ENCODE data around the gene PLEKHA8.
A peak's percentile ranks its signal among the peaks of the same experiment; 100 is the strongest.

The PLEKHA8 gene, protein sequence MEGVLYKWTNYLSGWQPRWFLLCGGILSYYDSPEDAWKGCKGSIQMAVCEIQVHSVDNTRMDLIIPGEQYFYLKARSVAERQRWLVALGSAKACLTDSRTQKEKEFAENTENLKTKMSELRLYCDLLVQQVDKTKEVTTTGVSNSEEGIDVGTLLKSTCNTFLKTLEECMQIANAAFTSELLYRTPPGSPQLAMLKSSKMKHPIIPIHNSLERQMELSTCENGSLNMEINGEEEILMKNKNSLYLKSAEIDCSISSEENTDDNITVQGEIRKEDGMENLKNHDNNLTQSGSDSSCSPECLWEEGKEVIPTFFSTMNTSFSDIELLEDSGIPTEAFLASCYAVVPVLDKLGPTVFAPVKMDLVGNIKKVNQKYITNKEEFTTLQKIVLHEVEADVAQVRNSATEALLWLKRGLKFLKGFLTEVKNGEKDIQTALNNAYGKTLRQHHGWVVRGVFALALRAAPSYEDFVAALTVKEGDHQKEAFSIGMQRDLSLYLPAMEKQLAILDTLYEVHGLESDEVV

DNA sequence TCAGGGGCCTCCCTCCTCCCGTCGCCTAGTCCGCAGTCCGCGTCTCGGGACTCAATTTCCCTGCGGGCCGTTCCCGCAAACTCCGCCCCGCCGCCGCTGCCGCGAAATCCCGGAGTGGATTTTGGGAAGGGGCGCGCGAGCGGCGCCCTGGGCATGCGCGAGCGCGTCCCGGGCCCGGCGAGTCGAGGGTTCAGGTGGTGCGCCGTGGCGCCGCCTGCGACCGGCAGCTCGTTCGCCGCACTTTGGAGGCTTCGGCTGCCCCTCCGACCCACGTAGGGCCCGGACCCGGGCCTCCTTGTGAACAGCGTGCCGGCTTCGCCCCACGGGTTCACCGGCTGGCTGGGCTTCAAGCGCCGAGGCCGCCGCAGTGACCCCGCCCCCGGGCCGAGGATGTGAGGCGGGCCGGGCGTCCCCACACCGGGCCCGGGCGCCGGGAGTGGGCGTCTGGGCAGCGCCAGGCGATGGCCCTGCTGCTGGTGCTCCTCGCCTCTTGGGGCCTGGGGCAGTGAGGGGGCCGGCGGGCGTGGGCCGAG is at the start of gene PLEKHA8:
PLEKHA8 (plus strand) TSS at position 197 of the 533 bp plus-strand sequence. CDS start 351 bp downstream, outside the sequence.
- peak; percentile 97 for DNase-seq

DNA sequence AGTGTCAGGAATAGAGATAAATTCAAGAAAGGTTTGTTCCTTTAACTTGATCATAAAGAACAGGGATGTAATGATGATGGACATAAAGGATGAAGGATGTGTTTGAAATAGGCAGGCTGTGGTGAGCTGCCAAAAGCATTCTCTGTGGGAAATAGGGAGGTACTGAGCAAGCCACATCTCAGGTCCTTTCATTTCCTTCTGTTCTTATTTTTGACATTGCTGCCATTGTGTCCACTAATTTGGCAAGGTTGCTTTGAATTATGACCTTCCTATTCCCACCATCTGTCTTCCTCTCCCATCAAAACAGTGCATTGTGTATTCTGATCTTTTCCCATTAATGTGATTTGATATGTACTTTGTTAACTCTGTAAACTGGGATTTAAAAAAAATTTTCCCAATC is 48.1 kb upstream of the PLEKHA8 start:
- no peak for DNase-seq

GRCh38 chr7:29987083-29987482 is 41.1 kb upstream of the PLEKHA8 start:
- no peak for DNase-seq

GRCh38 chr7:29987811-29988317 is 40.3 kb upstream of the PLEKHA8 start:
- DNase-seq = no peak

GRCh38 chr7:29988424-29989256 is 39.6 kb upstream of the PLEKHA8 start:
- peak; percentile 63 for DNase-seq

DNA sequence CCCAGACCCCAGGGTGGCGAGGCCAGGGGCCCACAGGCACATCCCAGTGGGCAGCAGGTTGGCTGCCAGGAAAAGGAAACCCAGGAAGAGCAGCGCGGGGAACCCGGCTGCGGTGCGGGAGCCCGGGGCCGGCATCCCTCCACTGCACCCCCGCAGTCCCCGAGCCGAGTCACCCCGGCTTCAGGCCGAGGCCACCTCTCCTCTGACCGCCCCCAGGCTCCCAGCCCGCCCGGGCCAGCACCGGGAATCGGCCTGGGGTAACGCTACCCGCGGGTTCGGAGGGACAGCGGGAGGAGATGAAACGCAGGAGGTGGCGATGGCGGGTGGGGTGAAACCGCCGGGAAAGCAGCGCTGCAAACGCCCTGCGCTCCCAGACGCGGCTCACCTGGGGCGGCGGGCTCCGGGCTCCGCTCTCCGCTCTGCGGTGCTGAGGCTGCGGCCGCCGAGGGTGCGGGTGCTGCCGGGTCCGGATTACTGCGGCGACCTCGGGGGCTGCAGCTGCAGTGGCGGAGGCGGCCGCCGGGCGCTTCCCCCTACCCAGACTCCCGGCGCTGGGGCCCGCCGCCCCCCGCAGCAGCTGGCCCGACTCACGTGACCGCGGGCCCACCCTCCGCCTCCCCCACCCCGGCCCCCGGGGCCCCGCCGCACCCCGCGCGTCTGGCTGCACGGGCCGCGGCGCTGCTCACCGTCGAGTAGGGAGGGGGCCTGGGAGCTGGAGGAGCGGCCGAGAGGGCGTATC is 38.8 kb upstream of the PLEKHA8 start, which contains the start of gene SCRN1:
SCRN1 (minus strand) TSS at position 545 of the 739 bp plus-strand sequence. CDS start 20,734 bp downstream, outside the sequence.
- peak; percentile 64 for DNase-seq

DNA sequence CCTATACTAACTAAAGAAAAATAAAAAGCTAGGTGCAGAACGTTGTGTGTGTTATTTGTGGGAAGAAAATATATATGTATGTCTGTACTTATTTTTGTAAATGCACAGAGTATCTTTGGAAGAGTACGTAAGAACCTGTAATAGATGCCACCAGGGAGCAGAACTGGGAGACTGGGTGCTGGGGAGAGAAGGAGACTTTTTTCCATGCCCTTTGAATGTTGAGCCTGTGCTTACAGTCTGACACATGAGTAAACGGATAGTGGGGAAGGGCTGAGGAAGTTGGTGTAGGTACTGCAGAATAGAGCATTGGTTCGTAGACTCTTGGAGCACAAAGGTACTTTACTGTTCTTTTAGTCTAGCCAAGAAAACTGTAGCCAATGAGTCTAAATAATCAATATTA is 37.3 kb upstream of the PLEKHA8 start:
- no peak for DNase-seq

DNA sequence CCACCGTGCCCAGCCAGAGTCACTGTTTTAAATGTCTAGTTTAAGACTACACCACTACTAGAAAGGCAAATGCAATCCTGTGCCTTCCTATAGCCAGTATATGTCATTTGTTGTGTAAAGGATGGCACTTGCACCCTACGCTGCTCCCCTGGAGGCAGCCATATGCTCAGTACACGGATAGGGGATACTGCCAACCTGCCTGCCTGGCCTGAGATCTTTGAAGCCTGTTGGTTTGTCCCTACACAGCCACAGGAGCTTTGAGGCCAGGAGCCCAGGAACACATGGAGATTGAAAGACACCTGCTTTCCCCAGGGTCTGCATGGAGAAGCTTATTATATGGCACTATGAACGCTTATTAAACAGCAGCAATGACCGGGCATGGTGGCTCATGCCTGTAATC is 36.3 kb upstream of the PLEKHA8 start:
- no peak for DNase-seq

GRCh38 chr7:29993140-29993539 is 35.1 kb upstream of the PLEKHA8 start:
- no peak for DNase-seq

DNA sequence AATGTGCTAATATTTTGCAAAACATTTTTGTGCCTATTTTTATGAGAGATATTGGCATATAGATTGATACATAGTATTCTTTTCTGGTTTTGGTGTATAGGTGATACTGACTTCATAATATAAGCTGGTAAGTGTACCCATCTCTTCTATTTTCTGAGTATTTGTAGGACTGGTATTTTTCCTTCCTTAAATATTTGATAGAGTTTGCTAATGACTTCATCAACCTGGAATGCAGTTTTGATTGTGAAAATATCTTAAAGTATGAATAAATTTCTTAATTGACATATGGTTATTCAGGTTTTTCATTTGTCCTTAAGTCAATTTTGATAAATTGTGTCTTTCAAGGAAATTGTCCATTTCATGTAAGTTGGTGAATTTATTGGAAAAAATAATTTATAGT is 32.6 kb upstream of the PLEKHA8 start:
- no peak for DNase-seq

DNA sequence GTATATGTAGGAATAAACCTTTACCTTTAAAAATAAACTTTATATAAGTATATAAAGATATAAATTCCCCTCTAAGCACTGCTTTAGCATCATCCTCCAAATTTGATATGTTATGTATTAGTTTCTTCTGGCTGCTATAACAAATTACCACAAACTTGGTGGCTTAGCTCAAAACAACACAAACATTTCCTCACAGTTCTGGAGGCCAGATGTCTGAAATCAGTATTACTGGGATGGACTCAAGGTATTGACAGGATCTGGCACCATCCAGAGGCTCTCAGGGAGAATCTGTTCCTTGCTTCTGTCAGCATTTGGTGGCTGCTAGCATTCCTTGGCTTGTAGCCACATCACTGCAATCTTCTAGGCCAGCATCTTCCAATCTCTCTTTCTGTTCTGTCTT is 31.9 kb upstream of the PLEKHA8 start:
- no peak for DNase-seq

DNA sequence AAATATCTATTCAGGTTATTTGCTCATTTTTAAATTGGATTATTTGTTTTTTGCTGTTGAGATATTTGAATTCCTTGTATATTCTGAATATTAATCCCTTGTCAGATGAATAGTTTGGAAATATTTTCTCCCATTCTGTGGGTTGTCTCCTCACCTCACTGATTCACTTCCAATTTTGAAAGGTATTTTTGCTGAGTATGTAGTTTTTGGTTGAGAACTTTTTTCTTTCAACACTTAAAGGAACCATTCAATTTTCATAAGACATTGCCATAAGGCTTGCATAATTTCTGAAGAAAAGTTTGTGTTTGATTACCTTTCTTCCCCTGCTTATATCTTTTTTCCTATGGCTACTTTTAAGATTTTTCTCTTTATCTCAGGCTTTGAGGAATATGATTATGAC is 29.7 kb upstream of the PLEKHA8 start:
- DNase-seq = no peak

- no peak for DNase-seq
Measured at GRCh38 chr7:30001998-30002397, 26.2 kb upstream of the PLEKHA8 start.

DNA sequence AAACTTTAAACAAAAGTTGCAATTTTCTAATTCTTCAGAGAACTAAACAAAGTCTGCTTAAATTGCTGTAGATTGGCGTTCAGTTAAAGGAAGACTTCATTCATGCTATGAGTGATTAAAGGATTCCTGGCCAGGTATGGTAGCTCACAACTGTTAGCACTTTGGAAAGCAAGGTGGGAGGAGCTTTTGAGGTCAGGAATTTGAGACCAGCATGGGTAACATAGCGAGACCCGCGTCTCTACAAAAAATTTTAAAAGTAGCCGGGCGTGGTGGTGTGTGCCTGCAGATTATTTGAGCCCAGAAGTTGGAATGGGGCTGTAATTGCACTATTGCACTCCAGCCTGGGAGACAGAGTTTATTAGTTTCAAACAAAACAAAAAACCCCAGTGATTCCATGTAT is 25.1 kb upstream of the PLEKHA8 start:
- DNase-seq = no peak

- DNase-seq = no peak
Measured at GRCh38 chr7:30005464-30005863, 22.7 kb upstream of the PLEKHA8 start.

GRCh38 chr7:30010021-30010420 is 18.2 kb upstream of the PLEKHA8 start:
- no peak for DNase-seq

- no peak for DNase-seq
Measured at GRCh38 chr7:30012757-30013156, 15.5 kb upstream of the PLEKHA8 start.

GRCh38 chr7:30018451-30018850 is 9.8 kb upstream of the PLEKHA8 start:
- no peak for DNase-seq

GRCh38 chr7:30019387-30019786 is 8.8 kb upstream of the PLEKHA8 start:
- DNase-seq = no peak

- no peak for DNase-seq
Measured at GRCh38 chr7:30019960-30020359, 8.3 kb upstream of the PLEKHA8 start.

GRCh38 chr7:30020535-30020934 is 7.7 kb upstream of the PLEKHA8 start:
- no peak for DNase-seq

GRCh38 chr7:30022991-30023390 is 5.2 kb upstream of the PLEKHA8 start:
- DNase-seq = no peak

Data from activated CD8-positive, alpha-beta memory T cell treated with anti-CD3 and anti-CD28 coated beads, Interleukin-2, amount 50 U/mL, for 48 hours (primary cell).